ENCODE measurements around the gene PLEKHG3.
"Not testable (repeated sequence)": the region's sequence is repeated elsewhere in the genome, so short reads cannot be mapped to it uniquely, and the experiment has no call there.

The PLEKHG3 gene

DNA sequence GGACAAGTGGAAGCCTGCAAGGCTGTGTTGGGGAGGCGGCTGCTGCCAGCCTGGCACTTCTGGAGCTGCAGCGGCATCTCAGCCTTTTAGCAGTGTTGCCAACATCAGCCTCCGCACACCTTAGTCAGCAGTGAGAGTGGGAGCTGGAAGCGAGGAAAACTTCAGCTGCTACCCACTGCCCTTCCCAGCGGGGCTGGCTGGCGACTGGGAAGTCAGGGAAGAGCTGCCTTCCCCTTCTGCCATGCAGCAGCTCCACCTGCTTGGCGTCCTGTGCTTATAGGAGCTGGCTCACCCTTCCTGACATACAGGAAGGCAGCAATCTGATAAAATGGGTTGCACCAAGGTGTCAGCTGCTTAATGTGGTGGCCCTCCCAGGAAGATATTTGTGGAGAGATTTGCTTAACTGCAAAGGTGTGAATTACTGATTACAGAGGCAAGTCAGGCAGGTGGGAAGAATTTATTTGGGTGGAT is 15.4 kb upstream of the PLEKHG3 start:
- no peak for DNase-seq

DNA sequence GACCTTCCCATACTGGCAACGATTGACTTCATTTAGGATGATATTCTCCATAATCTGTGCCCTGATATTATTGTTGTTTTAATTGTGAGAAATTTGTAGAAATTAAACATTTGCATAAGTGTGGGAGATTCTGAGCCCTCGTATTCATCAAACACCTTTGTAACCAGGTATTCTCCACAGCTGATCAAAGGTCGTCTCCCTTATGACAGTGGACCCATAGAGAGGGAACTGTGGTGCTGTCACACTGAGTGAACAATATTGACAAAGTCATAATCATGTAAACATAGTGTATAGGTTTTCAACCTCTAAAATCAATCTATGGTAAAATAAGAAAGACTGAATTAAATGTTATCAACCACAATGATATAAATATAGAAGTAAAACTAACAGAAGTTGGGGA is 14.9 kb upstream of the PLEKHG3 start:
- DNase-seq = no peak

DNA sequence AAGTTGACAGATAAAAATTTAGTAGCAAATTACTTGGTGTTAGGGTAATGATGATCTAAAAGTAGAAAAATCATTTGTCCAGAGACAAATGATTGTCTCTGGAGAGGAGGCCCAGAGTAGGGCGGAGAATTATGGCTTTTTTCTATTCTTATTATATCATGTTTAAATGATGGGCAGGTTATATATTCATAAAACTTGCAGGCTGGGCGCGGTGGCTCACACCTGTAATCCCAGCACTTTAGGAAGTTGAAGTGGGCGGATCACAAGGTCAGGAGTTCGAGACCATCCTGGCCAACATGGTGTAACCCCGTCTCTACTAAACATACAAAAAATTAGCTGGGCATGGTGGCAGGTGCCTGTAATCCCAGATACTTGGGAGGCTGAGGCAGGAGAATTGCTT is 13.6 kb upstream of the PLEKHG3 start:
- DNase-seq = not testable (repeated sequence)

DNA sequence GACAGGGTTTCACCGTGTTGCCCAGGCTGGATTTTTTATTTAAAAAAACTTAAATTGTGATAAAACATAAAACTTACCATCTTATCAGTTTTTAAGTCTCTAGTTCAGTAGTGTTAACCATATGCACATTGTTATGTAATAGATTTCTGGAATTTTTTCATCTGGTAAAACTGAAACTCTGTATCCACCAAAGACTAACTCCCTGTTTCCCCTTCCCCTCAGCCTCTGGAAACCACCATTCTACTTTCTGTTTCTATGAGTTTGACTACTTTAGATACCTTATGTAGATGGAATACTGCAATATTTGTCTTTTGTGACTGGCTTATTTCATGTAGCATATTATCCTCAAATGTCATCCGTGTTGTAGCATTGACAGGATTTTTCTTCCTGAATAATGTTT is 12.8 kb upstream of the PLEKHG3 start:
- no peak for DNase-seq

DNA sequence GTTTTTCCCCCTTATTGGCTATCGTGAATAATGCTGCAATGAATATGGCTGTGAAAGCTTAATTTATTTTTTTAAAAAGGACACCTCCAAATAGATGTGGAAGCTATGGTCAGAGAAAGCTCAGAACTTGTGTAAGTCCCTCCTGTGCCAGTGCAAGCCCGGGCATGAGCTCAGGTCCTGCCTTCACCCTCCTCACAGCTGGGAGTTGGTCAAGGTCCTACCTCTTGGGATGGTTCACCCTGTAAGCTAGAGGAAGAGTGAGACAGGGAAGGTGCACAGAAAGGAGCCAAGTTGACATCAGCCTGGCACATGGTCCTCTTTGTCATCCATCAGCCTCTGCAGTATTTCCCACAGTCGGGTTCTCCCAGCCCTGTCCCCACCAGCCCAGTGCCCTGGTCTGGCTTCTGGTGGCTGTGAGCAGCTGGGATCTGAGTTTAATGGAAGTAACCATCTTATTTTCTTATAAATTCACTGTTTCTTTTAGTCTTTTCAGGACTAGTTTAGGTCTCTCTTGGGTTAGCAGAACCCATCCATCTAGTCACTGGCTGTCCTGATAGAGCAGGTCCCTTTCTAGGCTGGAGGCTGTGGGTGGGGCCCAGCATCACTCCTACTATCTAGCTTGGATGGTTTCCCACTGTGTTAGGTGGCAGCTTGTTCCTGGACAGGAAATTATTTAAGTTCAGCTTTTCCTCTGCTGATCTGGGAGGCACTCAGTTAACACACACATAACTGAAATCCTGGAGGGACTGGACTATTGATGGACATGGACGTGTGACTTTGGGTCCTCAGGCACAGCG is 11.8 kb upstream of the PLEKHG3 start:
- DNase-seq = no peak

DNA sequence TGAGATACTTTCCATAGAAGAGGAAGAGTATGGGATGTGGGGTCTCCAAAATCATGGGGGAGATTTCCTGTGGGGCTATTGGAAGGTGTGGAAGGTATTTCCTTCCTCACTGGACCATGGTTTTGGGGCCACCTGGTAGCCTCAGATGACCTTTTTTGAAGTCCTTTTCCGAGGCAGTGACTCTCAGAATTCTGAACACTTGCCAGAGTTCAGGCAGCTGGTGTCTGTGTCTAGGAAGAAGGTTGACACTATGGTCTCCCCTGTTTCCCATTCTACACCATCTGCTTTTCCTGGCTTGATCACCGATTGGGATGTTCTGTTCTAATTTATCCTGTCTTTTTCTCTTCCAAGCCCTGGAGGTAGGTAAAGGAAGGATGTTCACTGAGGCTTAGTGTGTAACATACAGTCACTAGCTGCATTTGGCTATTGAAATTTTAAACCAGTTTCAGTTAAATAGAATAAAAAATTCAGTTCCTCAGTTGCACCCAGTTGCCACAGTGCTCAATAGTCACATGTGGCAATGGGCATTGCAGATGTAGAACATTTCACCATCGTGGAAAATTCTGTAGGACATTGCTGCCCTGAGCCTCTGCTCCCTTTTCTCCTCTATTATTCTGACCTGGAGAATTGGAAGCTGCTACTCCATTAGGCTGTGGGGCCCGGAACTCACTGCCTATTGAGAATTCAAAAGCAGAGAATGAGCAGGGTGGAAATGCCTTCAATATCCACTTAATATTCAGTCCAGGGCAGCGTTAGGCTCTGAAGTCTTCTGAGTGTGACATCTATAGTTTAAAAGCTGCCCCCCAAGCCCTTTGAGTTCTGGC is 11.0 kb upstream of the PLEKHG3 start:
- DNase-seq = peak; percentile 94

DNA sequence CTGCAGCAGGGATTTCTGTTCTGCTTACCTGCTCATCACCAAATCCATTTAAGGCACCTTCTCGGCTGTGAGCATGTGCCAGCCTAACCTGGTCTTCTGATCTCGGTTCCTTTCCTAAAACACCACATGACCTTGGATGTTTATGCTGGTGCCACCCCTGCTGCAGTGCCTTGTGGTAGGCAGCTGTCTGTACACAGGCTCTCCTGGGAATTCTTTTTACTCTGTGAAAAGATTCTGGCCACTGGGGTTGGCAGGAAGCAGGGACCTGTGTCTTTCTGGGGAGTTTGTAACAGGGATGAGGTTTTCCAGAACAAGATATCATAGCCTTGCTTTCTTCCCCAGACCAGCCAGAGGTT is 10.4 kb upstream of the PLEKHG3 start:
- DNase-seq = peak; percentile 57

DNA sequence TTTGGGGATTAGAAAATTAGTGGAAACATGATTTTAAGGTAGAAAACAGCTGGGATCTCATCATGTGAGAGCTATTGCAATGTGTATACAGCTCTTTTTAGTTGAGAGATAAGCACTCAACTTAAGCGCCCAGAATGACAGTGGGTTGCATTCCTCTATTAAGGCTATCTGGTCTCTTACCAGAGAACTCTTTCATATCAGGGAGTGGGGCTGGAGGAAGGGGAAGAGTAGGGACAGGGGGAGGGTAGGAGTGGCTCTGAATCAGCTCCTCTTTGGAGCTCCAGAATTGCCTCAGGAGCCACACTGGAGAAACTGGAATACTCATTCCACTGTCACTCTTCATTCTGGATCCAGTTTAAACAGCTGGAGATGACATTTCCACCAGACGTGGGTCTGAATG is 9.2 kb upstream of the PLEKHG3 start:
- no peak for DNase-seq

DNA sequence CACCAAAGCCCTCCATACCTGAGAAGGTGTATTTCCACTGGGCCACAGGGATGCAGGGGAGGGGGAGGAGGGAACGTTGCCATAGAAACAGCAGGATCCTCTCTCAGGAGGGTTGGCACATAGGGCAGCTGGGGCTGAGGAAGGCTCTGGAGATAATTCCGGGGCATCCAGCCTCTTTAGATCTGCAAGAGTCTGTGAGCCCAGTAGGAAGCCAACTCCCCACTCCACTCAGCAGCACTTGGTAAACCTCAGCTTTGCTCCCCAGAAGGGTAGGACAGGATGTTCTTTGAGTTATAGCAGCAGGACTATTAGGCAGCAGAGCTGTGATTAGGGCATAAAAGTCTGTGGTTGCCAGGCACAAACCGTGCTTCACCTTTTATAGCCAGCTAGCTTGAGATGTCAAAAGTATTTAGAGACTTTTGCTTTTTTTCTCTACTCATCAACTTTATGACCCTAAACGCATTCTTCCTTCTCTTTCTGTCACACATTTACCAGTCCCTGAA is 7.8 kb upstream of the PLEKHG3 start:
- DNase-seq = no peak

DNA sequence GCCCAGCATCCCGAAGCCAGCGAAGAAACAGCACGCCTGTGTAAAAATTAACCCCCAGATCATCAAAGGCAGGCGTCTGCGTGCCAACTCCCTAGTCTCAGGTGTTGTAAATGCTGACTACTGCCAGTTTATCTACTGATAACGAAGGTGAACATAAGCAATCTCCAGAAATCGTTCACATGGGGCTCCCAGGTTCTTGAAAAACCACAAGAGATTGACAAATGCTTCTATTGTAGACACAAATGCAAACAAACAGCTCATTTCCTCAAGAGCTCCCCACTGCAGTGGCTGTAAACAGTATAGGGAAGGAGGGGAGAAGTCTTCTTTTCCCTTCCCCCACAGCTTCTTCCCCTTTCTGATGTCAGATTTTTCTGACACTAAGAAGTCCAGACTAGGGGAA is 5.3 kb upstream of the PLEKHG3 start:
- DNase-seq = no peak

DNA sequence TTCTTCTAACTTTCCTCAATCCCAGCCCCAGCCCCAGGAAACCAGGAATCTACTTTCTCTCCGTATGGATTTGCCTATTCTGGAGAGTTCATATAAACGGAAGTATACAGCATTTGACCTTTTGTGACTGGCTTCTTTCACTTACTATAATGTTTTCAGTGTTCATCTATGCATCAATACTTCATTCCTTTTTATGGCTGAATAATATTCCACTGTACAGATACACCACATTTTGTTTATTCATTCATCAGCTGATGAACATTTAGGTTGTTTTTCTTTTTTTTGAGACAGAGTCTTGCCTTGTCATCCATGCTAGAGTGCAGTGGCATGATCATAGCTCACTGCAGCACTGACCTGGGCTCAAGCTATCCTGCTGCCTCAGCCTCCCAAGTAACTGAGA is 3.9 kb upstream of the PLEKHG3 start:
- DNase-seq = no peak

DNA sequence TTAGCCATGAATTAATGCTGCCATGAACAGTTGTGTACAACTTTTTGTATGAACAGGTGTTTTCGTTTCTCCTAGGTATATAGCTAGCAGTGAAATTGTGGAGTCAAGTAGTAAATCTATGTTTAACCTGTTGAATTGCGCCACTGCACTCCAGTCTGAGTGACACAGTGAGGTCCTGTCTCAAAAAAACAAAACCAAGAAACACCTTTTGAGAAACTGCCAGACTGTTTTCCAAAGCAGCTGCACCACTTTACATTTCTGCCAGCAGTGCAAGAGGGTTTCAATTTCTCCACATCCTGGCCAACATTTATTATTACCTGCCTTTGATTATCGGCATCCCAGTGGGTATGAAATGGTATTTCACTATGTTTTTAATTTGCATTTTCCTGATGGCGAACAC is 3.3 kb upstream of the PLEKHG3 start:
- DNase-seq = no peak

DNA sequence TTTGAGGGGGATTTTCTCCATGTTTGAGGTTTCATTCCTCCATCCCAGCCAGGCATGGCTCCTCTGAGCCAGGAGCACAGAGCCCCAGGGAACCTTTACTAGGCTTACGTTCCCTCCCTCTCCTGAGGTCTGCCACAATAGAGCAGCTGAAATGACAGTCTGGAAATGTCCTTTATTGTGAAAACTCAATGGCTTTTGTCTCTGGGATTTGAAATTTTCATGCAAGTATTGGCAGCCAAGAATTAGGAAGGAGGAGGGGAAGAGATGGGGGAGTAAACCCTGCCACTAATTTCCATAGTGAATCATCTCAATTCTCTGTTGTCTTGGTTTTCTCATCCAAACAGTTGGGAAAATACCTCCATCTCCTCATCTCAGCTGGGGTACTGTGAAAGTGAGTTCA is 2.6 kb upstream of the PLEKHG3 start:
- no peak for DNase-seq

DNA sequence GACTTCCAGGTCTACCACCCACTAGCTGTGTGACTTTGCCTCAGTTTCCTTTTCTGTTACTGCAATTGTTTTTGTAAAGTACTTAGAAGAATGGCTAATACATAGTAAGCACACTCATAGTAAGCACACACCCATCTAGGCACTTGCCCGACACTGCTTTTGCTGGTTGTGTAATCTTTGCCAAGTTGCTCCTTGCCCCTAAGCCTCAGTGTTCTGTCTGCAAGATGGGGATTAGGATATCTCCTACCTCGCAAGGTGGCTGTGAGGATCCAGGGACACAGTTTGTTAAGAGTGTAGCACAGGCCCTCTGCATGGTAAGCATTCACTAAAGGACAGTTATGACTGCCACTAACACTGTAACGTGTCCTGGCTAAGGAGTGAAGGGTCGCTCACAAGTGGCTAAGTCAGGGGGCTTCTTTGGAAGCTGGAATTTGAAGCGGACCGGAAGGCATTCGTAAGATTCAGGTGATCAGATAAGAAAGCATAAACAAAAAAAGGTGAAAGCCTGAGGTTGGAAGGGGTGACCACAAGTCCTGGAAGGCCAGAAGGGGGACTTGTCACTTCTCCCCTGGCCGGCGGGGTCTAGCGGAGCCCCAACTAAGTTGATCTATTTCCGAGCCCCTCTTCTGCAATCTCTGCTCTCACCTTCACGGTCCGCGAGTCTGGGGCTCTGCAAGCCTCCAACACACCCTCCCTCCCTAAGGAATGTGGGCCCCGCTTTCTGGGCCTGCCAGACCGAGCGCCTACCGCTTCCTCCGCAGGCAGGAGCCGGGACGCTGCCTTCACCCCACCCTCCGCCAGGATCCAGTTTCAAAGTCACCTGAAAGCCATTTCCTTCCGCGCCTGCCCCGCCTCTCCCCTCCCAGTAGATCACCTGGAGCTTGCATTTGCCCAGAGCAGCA is 1.5 kb upstream of the PLEKHG3 start:
- DNase-seq = no peak

DNA sequence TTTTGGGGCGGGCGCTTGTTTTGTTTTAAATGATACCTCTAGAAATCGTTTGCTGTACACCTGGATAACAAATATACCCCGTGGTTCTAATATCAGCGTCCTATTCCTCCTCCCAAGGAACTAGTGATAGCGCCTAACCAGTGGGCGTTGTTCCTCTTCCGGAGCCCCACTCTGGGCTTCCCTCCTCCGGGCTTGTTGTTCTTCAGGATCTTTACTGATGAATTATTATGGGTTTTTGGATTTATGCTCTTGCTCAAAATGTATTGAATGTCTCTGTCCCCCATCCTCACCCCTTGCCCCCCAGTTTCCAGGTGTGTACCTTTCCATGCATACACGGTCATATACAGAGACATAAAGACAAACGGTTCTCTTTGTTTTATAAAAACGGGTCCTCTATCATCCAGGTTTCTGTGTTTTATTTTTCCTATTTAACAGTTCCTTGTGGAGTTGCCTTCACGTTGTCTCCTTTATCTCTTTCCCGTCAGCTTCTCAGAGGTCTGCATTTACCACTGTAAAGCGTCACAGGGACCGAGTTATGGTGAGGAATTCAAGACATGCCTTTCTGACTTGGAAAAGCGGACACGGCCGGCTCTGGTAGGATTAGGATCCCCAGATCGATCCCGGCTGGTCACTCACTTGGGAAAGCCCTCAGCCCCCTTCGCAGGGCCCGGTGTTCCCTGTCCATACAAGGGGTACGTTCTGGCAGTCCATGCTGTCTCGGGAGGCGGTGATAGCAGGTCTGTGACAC is 655 bp upstream of the PLEKHG3 start:
- DNase-seq = no peak

DNA sequence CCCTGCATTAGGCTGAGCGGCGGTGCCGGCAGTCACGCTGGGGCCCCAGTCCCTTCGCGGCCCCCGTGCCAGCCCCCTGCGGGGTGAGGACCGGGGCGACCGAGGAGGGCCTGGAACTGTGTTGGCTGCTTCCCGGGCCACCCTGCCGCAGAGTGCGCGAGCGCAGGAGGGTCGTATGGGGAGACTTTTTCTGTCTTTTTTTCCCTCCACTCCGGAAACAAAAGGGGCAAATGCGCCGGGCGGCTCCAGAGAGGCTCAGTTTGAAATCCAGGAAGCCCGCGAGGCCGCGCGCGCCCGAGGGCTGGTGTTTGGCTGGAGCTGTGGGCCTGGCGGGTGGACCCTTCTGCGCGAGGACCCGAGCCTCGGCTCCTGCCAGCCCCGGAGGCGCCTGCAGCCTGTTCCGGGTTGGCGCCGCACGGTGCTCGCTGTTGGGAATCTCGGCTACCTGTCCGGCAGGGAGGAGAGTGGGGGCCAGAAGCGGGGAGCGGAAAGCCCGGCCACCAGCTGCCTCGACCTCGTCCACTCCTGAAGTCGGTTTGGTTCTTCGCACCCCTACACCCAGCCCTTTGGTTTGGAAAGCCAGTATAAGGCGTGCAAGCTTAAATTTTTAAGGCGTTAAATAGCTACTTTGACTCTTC is 638 bp downstream of the PLEKHG3 start:
- no peak for DNase-seq

DNA sequence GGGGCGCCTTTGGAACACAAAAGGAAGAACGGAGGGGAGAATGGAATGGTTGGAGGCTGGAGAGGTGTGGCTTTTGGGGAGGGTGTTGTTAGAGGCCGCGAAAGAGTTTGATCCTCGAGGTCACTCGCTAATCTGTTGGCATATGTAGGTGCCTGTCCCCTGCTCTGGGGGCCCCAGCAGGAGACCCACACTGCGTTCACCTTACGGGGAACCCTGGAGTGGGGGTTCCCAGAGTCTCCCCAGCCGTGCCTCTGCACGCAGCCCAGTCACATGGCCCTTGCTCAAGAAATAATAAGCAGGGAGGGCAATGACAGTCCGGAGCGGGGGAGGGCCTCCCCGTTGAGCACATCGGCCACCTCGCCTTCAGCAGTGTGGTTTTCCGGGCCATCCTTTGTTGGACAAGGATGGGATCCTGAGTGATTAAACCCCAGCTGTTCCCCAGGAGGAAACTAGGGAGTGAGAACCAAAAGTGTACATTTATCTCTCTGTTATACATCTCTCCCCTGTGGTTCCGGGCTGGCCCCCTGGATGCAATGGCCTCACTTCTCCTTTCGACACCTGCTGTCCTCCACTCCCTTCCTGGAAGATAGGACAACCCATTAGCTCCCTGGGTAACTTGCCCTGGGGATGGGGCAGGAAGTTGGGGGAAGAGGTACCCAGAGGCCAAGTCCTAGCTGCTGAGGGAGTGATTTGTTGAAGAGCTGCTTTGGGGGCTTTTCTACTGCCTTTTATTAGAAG is 1.3 kb downstream of the PLEKHG3 start:
- DNase-seq = no peak

DNA sequence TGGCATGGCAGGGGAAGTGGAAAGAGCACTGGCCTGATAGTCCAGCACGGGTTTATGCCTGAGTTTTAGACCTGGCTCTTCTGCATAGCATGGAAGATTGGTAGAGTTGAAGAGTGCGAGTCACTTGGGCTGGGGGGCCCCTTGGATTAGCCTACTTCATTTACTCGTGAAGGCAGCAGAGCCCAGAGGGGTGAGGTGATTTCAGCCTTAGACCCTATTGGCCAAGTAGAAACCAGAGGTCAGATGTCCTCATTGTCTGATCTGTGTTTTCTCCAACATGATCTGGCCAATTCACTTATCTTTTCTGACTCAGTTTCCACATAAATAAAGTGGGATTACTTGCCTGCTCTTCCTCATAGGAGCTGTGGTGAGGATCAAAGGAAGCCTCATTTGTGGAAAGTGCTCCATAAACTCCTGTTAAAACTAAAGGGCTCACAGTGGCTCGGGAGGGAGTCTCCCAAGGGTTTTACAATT is 1.9 kb downstream of the PLEKHG3 start:
- no peak for DNase-seq

DNA sequence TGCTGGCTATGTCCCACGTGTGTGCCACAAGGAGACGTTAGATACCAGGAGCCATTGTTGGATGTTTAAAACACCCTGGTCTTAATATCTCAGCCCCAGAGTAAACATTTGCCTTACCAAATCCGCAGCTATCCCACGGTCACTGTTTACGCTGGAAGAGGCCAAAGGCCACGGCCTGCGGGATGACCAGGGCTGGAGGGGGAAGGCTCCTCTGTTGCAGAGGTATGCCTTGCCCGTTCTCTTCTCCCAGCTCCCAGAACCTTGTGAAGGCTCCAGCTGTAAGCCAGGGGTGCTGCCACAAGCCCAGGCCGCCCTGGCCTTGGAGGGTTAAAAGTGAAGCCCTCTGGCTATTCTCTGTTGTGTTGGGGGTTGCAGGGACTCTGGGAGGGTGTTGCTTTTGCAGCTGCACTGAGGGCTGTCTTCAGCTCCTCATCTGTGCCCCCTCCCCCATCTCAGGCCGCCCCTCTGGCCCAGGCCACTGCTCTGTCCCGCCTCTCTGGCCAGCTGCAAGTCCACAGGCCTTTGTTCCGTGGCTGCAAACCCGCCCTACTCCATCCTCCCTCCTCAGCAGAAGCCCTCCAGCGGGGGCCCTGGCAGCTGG is 2.5 kb downstream of the PLEKHG3 start:
- DNase-seq = no peak

DNA sequence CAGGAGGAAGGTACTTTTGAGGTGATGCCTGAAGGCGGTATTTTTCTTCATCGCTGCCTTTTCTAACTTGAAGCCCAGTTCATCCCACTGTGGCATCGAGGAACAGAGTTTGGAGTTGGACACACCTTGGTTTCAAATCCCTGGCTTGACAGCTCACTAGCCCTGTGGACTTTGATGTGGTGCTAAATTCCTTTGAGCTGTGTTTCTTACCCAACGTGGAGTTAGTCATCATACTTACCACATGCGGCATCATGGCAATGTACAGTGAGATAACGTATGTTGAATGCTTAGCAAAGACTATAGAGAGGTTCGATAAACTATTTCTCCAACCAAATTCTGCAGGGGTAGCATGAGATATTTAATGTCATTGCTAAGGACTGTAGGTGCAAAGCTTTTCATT is 3.4 kb downstream of the PLEKHG3 start:
- no peak for DNase-seq

Measured in NCI-H1694 (cell line).